GM18520 (cell line): ENCODE measurements around the gene DHX16.
A peak's percentile ranks its signal among the peaks of the same experiment; 100 is the strongest.
"Not testable (repeated sequence)": the region's sequence is repeated elsewhere in the genome, so short reads cannot be mapped to it uniquely, and the experiment has no call there.

ENCODE experiments used
- ATAC-seq: cut with Tn5 transposase; IDR thresholded peaks from one replicate; pipeline ENCODE4 v1.9.1; 2021; ENCODE audit not compliant: unreplicated experiment

Gene DHX16

DNA sequence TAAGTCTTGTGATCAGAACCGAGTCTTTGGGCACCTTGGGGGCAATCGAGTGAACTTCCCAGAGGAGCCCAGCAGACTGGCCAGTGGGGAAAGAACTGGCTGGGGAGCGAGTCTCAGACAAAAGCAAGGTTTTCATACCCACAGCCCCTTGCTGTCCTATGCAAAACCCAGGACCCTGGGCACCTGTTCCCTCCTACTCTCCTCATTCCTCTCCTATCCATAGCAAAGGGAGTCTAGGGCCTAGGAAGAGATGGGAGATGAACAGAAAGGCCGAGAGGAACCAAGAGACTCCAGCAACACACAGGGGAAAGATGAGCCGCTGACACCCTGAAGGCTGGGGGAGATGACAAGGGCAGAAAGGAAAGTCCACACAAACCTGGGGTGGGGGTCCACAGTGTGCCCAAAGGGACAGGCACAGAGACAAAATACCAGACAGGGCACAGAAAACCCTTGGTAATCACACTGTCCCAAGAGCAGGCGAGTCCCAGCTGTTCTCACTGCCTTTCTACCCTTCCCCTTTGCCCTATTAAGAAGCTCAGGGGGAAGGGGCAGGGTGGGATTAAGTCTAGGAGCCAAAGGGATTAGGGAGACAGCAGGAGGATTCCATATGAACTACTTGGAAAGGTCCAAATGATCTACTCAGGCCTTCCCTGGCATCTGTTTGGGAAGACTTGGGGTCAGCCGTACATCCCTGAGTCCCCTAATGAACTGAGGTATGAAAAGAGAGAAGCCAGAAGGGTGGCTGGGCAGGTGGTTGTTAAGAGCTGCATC lies 7.1 kb upstream of the DHX16 start:
- no peak for ATAC-seq

GRCh38 chr6:30678964-30679726 lies 6.3 kb upstream of the DHX16 start:
- peak; percentile 54 for ATAC-seq

- ATAC-seq, result no peak
Measured at GRCh38 chr6:30676660-30677285, 4.0 kb upstream of the DHX16 start.

GRCh38 chr6:30670760-30671527 lies 1.9 kb downstream of the DHX16 start:
- no peak for ATAC-seq

DNA sequence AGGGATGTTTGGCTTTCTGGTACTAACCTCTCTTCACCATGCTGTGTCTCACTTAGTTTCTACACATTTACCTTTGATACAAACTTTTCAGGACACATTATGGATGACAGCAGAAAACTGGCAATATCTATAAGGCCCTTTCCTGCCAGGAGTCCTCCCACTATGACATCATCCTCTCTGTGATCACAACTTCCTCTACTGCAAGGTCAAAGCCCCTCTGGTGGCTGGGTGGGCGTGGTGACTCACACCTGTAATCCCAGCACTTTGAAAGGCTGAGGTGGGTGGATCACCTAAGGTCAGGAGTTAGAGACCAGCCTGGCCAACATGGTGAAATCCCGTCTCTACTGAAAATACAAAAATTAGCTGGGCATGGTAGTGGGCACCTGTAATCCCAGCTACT lies 6.5 kb downstream of the DHX16 start:
- not testable (repeated sequence) for ATAC-seq

DNA sequence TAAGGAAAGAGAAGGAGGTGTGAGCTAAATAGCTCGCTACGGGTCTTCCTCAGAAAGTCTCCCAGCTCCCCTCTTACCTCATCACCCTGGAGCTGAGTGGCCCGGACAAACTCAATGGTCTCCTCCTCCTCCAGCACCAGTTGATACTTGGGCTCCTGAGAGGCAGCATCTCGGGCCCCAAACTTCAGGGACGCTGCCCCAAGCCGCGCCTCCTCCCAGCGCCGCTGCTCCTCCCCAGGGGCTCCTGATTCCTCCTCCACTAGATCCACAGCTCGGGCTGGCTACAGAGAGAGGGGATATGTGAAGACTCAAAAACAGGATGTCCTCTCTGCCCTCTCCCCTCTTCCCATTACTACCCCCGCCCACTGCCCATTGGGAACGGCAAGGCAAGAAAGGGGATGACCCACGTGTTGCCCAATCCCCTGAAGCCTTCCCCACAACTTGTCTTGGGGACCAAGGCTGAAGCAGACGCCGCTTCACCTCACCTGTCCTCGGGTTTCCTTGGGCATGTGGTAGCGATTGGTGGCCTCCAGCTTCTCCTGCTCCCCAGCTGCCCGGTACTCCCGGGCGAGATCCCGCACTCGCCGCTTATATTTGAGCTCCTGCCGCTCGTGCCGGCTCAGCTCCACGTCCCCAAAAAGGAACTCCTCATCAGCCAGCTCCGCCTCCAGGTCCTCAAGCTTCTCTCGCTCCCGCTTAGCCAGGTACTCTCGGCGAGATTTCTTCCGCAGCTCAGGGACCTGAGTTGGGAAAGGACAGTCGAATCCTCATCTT lies 7.6 kb downstream of the DHX16 start:
- no peak for ATAC-seq

- ATAC-seq, result not testable (repeated sequence)
Measured at GRCh38 chr6:30657922-30658321, 14.9 kb downstream of the DHX16 start.

DNA sequence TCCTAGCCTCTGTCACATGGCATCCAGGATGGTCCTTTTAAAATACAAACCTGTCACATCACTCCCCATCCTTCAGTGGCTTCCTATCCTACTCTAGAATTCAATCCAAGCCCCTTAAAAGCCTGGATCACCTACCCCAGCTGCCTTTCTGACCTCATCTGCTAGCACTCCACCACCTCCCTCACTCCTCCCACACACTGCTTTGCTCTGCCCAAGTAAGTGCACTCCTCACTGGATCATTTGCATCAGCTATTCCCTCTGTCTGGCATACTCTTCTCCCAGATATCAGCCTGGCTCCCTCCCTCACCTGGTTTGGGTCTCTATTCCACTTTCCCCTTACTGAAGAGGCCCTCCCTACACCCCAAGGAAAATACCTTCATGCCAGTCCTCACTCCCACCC lies 15.4 kb downstream of the DHX16 start:
- ATAC-seq, result no peak

- ATAC-seq, result no peak
Measured at GRCh38 chr6:30656513-30656912, 16.3 kb downstream of the DHX16 start.

DNA sequence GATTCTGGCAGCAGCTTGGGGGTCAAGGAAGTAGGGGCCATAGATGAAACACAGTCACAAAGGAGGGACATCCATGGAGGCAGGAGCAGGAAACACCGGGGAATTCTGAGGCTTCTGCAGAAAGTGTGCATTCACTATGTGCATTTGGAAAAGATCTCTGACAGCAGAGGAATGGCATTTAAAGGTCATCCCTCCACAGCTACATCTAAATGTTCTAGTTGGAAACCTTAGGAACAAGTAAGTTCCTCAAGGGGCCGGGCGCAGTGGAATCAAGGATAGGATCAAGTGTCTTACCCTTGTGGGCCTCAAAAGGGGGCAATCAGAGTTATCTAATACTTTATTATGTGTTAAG lies 17.1 kb downstream of the DHX16 start:
- no peak for ATAC-seq

GRCh38 chr6:30654798-30655742 lies 17.7 kb downstream of the DHX16 start:
- ATAC-seq, result no peak

DNA sequence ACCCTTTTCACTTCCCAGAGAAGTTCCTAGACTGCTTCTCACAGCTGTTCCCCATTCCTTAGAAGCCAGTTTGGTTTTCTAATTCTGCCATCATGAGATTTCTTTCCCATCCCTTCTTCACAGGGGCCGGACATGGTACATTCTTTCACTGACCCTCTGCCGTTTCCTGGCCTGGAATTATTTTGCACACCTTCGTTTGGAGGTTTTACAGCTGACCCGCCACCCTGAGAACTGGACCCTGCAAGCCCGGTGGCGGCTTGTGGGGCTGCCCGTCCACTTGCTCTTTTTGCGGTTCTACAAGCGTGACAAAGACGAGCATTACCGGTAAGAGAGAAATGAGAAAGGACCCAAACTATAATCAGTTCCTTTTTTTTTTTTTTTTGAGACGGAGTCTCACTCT lies 21.7 kb downstream of the DHX16 start:
- ATAC-seq, result no peak

GRCh38 chr6:30647242-30648116 lies 25.3 kb downstream of the DHX16 start:
- ATAC-seq, result peak; percentile 49

GRCh38 chr6:30646450-30647241 lies 26.2 kb downstream of the DHX16 start, which contains the start of gene C6orf136:
Gene C6orf136, plus strand, starts transcription at chr6:30647133. Its CDS starts 99 bp downstream, at chr6:30647232.
- ATAC-seq, result peak; percentile 32

DNA sequence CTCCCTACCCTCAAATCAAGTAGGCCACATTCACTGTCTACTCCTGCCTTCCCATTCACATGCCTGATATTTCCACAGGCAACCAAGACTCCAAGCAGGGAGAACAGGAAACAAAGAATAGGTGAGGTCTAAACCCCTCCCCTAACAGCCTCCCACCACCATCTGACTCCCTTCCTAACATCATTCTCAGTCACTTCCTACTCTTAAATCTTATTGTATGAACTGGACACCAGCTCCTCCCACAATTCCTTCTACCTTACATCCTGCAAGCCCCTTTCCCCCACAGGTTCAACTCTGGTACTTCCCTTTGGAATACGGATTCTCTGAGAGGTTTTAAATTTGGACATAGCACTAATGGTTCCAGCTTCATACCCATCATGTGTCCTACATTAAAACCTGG lies 26.8 kb downstream of the DHX16 start:
- ATAC-seq, result no peak

DNA sequence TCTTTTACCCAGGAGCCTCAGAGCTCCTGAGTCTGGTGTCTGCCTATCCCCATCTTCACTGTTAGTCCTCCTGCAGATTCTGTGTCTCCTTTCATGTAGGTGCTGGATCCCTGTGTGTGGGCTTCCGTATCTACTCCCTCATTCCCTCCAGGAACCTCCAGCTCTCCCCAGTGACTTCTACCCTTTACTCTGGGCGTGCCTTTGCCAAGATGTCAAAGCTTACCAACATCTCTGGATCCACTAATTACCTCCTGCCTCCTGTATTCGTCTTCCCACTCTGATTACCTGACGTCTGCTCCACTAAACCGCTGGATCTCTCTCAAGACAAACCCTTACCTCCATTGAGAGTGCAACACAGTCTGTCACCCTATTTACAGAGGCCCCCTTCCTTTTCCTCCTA lies 28.0 kb downstream of the DHX16 start:
- no peak for ATAC-seq

GRCh38 chr6:30643656-30644055 lies 29.1 kb downstream of the DHX16 start:
- no peak for ATAC-seq

DNA sequence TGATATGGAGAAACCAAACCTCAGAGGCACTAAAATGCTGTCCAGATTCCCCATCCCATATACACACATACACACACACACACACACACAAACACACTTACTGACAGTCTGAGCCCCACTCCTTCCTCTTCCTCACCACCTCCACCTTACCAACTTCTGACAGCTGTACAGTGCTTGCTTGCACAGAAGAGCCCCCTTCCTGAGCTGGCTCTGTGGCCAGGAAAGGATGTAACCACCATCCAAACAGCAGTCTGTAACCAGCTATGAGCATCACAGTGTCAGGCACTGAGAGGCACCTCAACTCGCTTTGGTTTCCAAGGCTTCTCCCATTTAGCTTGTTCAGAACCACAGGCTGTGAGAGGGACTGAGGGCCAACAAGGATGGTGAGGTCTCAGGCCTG lies 31.8 kb downstream of the DHX16 start:
- ATAC-seq, result no peak
